Activated naive CD8-positive, alpha-beta T cell treated with anti-CD3 and anti-CD28 coated beads for 36 hours (primary cell): ENCODE data around the gene MT1E. TPM values are rescaled to one million over a fixed set of nuclear protein-coding genes. Genes with fewer than 3 reads are reported as not detected.
A peak's percentile ranks its signal among the peaks of the same experiment; 100 is the strongest.

Source experiments
- DNase-seq: peaks from one replicate; pipeline ENCODE4 v3.0.0; 2021
- H3K27ac Mint-ChIP-seq: one replicate; pipeline ENCODE4 v1.8.0; 2022; ENCODE audit warnings: mild to moderate bottlenecking, moderate library complexity, mixed read lengths
- H3K27me3 Mint-ChIP-seq: one replicate; pipeline ENCODE4 v1.8.0; 2022; ENCODE audit warnings: mild to moderate bottlenecking, mixed read lengths
- H3K36me3 Mint-ChIP-seq: one replicate; pipeline ENCODE4 v1.8.0; 2021; ENCODE audit warnings: mild to moderate bottlenecking, mixed read lengths
- H3K4me1 Mint-ChIP-seq: one replicate; pipeline ENCODE4 v1.8.0; 2021; ENCODE audit warnings: mixed read lengths
- H3K4me3 Mint-ChIP-seq: one replicate; pipeline ENCODE4 v1.8.0; 2022; ENCODE audit warnings: mild to moderate bottlenecking, moderate library complexity, mixed read lengths
- H3K9me3 Mint-ChIP-seq: one replicate; pipeline ENCODE4 v1.8.0; 2022; ENCODE audit warnings: mixed read lengths
- total RNA-seq, 2 experiments: library from RNA; stranded (reverse); gene quantifications; one replicate each; pipeline ENCODE4 v1.2.3, GENCODE V29; 2021

Gene MT1E
- total RNA-seq, 2 experiments from 2014 or later, result 67.1 to 68.9 TPM

GRCh38 chr16:56630134-56630533, 4.6 kb downstream of the MT1E start:
- Mint-ChIP-seq H3K27ac (no peak overlapping the region), H3K4me1 (peaks cover 31% of the 10 kb centered on the region), H3K4me3 (no peak overlapping the region), H3K27me3 (peaks cover 77% of the 10 kb centered on the region), H3K36me3 (peaks cover 1% of the 10 kb centered on the region), H3K9me3 (no peaks in the 10 kb centered on the region)
- no peak for DNase-seq

GRCh38 chr16:56631197-56631596, 5.6 kb downstream of the MT1E start:
- no peak for DNase-seq
- peaks cover 77% of the 10 kb centered on the region for H3K27me3 Mint-ChIP-seq
- H3K36me3 Mint-ChIP-seq, result peaks cover 1% of the 10 kb centered on the region
- no peak overlapping the region for H3K27ac Mint-ChIP-seq
- no peaks in the 10 kb centered on the region for H3K9me3 Mint-ChIP-seq
- no peak overlapping the region for H3K4me3 Mint-ChIP-seq
- H3K4me1 Mint-ChIP-seq, result peaks cover 28% of the 10 kb centered on the region

- Mint-ChIP-seq H3K36me3 (peaks cover 1% of the 10 kb centered on the region), H3K4me3 (peak overlapping the region; percentile 61), H3K4me1 (peaks cover 26% of the 10 kb centered on the region), H3K27ac (no peak overlapping the region), H3K27me3 (peaks cover 77% of the 10 kb centered on the region), H3K9me3 (no peaks in the 10 kb centered on the region)
- no peak for DNase-seq
Observed at GRCh38 chr16:56631832-56632155, 6.2 kb downstream of the MT1E start.

GRCh38 chr16:56632156-56632847, 6.7 kb downstream of the MT1E start, which contains the start of gene MT1M:
Gene MT1M, plus strand, starts transcription at chr16:56632659. Its CDS starts 73 bp downstream, at chr16:56632732.
- H3K27ac Mint-ChIP-seq, result no peak within 1 kb of the TSS
- H3K9me3 Mint-ChIP-seq, result no peaks in the 10 kb centered on the region
- H3K27me3 Mint-ChIP-seq, result peaks cover 77% of the 10 kb centered on the region
- peak within 1 kb of the TSS; percentile 61 for H3K4me3 Mint-ChIP-seq
- no peaks in the 10 kb centered on the region for H3K36me3 Mint-ChIP-seq
- peaks cover 28% of the 10 kb centered on the region for H3K4me1 Mint-ChIP-seq
- no peak for DNase-seq

- no peaks in the 10 kb centered on the region for H3K36me3 Mint-ChIP-seq
- H3K4me3 Mint-ChIP-seq, result peak overlapping the region; percentile 61
- no peaks in the 10 kb centered on the region for H3K9me3 Mint-ChIP-seq
- H3K4me1 Mint-ChIP-seq, result peaks cover 32% of the 10 kb centered on the region
- no peak overlapping the region for H3K27ac Mint-ChIP-seq
- DNase-seq, result no peak
- peaks cover 81% of the 10 kb centered on the region for H3K27me3 Mint-ChIP-seq
Observed at GRCh38 chr16:56632848-56633365, 7.3 kb downstream of the MT1E start.

GRCh38 chr16:56633535-56633934, 8.0 kb downstream of the MT1E start:
- peaks cover 34% of the 10 kb centered on the region for H3K4me1 Mint-ChIP-seq
- H3K27ac Mint-ChIP-seq, result no peak overlapping the region
- H3K36me3 Mint-ChIP-seq, result no peaks in the 10 kb centered on the region
- no peaks in the 10 kb centered on the region for H3K9me3 Mint-ChIP-seq
- H3K27me3 Mint-ChIP-seq, result peaks cover 83% of the 10 kb centered on the region
- no peak overlapping the region for H3K4me3 Mint-ChIP-seq
- no peak for DNase-seq

GRCh38 chr16:56634715-56635440, 9.3 kb downstream of the MT1E start:
- H3K27me3 Mint-ChIP-seq, result peaks cover 93% of the 10 kb centered on the region
- no peak for DNase-seq
- H3K9me3 Mint-ChIP-seq, result no peaks in the 10 kb centered on the region
- peaks cover 34% of the 10 kb centered on the region for H3K4me1 Mint-ChIP-seq
- H3K4me3 Mint-ChIP-seq, result peak overlapping the region; percentile 74
- no peaks in the 10 kb centered on the region for H3K36me3 Mint-ChIP-seq
- H3K27ac Mint-ChIP-seq, result no peak overlapping the region

- DNase-seq, result no peak
- Mint-ChIP-seq H3K27me3 (peaks cover 96% of the 10 kb centered on the region), H3K4me3 (peak overlapping the region; percentile 74), H3K36me3 (no peaks in the 10 kb centered on the region), H3K27ac (no peak overlapping the region), H3K9me3 (no peaks in the 10 kb centered on the region), H3K4me1 (peaks cover 31% of the 10 kb centered on the region)
Observed at GRCh38 chr16:56635441-56635967, 9.9 kb downstream of the MT1E start.

GRCh38 chr16:56636616-56637413, 11.2 kb downstream of the MT1E start:
- no peak overlapping the region for H3K4me3 Mint-ChIP-seq
- H3K36me3 Mint-ChIP-seq, result no peaks in the 10 kb centered on the region
- no peaks in the 10 kb centered on the region for H3K9me3 Mint-ChIP-seq
- no peak overlapping the region for H3K27ac Mint-ChIP-seq
- peaks cover 83% of the 10 kb centered on the region for H3K27me3 Mint-ChIP-seq
- peaks cover 30% of the 10 kb centered on the region for H3K4me1 Mint-ChIP-seq
- no peak for DNase-seq

GRCh38 chr16:56637814-56638750, 12.5 kb downstream of the MT1E start, which contains the start of gene MT1A:
Gene MT1A, plus strand, starts transcription at chr16:56638666. Its CDS starts 73 bp downstream, at chr16:56638739.
- Mint-ChIP-seq H3K4me3 (peak within 1 kb of the TSS; percentile 53), H3K4me1 (peaks cover 31% of the 10 kb centered on the region), H3K9me3 (no peaks in the 10 kb centered on the region), H3K27me3 (peaks cover 76% of the 10 kb centered on the region), H3K36me3 (no peaks in the 10 kb centered on the region), H3K27ac (no peak within 1 kb of the TSS)
- no peak for DNase-seq

GRCh38 chr16:56639045-56639444, 13.5 kb downstream of the MT1E start:
- H3K36me3 Mint-ChIP-seq, result no peaks in the 10 kb centered on the region
- H3K9me3 Mint-ChIP-seq, result no peaks in the 10 kb centered on the region
- H3K4me1 Mint-ChIP-seq, result peaks cover 38% of the 10 kb centered on the region
- no peak overlapping the region for H3K27ac Mint-ChIP-seq
- peaks cover 69% of the 10 kb centered on the region for H3K27me3 Mint-ChIP-seq
- no peak overlapping the region for H3K4me3 Mint-ChIP-seq
- no peak for DNase-seq

GRCh38 chr16:56640076-56640475, 14.5 kb downstream of the MT1E start:
- peaks cover 64% of the 10 kb centered on the region for H3K27me3 Mint-ChIP-seq
- H3K9me3 Mint-ChIP-seq, result no peaks in the 10 kb centered on the region
- H3K4me1 Mint-ChIP-seq, result peaks cover 34% of the 10 kb centered on the region
- H3K27ac Mint-ChIP-seq, result no peak overlapping the region
- H3K36me3 Mint-ChIP-seq, result no peaks in the 10 kb centered on the region
- no peak overlapping the region for H3K4me3 Mint-ChIP-seq
- no peak for DNase-seq

- peaks cover 57% of the 10 kb centered on the region for H3K27me3 Mint-ChIP-seq
- no peak for DNase-seq
Observed at GRCh38 chr16:56641166-56641565, 15.6 kb downstream of the MT1E start.

More at GRCh38 chr16:56641166-56641565, 15.6 kb downstream of the MT1E start:
- no peak overlapping the region for H3K27ac Mint-ChIP-seq
- H3K9me3 Mint-ChIP-seq, result no peaks in the 10 kb centered on the region
- no peak overlapping the region for H3K4me3 Mint-ChIP-seq
- H3K4me1 Mint-ChIP-seq, result peaks cover 28% of the 10 kb centered on the region
- no peaks in the 10 kb centered on the region for H3K36me3 Mint-ChIP-seq
